Neural progenitor cell (in vitro differentiated cells): ENCODE measurements around the gene PTPRT.

Experiments used
- EZH2 ChIP-seq: fragments of 200-600 bp; sonication (generic); IDR thresholded peaks from 2 replicates; pipeline ENCODE4 v1.6.1; 2017; ENCODE audit warnings: antibody characterized with exemption, mild to moderate bottlenecking, moderate library complexity
- EZH2phosphoT487 ChIP-seq: fragments of 200-600 bp; sonication (generic); IDR thresholded peaks from 2 replicates; pipeline ENCODE4 v1.6.1; 2017; ENCODE audit warnings: antibody characterized with exemption
- TF ChIP-seq, protein P1 (sequence below): fragments of 200-600 bp; sonication (generic); IDR thresholded peaks from 2 replicates; pipeline ENCODE4 v1.5.1; 2017; ENCODE audit warnings: antibody characterized with exemption, mild to moderate bottlenecking

DNA sequence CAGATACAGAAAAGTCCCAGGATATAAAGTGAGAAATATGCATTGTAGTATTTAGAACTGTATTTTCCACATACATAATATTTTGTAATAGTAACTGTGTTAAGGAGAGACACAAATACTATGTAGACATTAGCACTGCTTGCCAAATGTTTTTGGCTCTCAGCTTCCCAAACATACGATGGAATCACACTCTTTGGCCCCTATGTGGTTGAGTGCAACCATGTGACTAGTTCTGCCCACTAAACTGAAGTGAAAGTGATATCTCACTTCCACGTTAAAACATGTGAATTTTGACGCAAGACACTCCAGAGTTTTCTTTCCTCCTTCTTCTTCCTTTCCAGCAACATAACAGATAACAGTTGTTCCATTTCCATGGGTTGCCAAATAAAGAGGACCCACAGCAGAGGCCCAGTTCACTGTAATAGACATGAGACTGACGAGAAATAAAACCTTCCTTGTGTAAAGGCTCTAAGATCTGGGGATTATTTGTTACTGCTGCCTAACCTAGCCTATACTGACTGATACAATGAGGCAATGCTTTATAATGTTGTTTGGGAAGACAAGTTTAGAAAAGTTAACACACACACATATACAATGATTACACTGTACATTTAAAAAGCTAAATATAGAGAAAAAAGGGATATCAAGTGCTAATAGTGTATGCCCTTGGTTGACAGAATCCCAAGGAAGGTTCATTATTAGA is 97.2 kb downstream of the PTPRT start:
- TF ChIP-seq EZH2 (no peak), EZH2phosphoT487 (no peak)
- TF ChIP-seq, protein P1, sequence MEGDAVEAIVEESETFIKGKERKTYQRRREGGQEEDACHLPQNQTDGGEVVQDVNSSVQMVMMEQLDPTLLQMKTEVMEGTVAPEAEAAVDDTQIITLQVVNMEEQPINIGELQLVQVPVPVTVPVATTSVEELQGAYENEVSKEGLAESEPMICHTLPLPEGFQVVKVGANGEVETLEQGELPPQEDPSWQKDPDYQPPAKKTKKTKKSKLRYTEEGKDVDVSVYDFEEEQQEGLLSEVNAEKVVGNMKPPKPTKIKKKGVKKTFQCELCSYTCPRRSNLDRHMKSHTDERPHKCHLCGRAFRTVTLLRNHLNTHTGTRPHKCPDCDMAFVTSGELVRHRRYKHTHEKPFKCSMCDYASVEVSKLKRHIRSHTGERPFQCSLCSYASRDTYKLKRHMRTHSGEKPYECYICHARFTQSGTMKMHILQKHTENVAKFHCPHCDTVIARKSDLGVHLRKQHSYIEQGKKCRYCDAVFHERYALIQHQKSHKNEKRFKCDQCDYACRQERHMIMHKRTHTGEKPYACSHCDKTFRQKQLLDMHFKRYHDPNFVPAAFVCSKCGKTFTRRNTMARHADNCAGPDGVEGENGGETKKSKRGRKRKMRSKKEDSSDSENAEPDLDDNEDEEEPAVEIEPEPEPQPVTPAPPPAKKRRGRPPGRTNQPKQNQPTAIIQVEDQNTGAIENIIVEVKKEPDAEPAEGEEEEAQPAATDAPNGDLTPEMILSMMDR: no peak
